Cerebellar cortex (tissue), 1 donor: ENCODE results near the gene POLR2E.

ENCODE experiments used
- DNase-seq: peaks from one replicate; pipeline ENCODE4 v3.0.0-alpha.2; 2015; ENCODE audit warnings: low spot score

The POLR2E gene

DNA sequence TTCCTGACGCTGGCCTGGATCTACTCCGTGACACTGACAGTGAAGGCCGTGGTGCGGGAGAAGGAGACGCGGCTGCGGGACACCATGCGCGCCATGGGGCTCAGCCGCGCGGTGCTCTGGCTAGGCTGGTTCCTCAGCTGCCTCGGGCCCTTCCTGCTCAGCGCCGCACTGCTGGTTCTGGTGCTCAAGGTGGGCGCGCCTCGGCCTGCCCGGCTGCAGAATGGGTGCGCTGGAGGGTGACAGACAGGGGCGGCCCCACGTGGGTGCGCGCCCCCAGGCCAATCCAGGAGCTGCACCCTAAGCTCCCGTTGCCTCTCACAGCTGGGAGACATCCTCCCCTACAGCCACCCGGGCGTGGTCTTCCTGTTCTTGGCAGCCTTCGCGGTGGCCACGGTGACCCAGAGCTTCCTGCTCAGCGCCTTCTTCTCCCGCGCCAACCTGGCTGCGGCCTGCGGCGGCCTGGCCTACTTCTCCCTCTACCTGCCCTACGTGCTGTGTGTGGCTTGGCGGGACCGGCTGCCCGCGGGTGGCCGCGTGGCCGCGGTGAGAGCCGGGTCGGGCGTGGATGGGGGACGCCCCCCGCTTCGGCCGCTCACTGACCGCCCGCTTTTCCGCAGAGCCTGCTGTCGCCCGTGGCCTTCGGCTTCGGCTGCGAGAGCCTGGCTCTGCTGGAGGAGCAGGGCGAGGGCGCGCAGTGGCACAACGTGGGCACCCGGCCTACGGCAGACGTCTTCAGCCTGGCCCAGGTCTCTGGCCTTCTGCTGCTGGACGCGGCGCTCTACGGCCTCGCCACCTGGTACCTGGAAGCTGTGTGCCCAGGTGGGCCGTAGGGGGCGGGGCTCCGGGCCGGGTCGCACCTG is 48.1 kb downstream of the POLR2E start:
- no peak for DNase-seq

DNA sequence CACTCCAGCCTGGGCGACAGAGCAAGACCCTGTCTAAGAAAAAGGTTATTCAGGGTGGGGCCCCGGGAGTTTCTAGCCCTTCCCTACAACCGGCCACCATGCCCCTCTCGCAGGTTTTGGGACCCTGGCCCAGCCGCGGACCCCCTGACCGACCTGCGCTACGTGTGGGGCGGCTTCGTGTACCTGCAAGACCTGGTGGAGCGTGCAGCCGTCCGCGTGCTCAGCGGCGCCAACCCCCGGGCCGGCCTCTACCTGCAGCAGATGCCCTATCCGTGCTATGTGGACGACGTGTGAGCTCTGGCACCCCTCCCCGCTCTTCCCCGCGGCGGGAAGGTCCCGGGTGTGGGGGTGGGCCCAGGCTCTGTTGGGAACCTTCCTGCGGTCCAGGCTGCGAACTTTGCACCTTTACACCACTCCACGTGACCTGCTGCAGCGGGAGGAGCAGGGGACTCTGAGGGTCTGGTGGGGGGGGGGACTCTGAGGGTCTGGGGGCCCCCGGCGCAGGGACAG is 49.0 kb downstream of the POLR2E start:
- no peak for DNase-seq

DNA sequence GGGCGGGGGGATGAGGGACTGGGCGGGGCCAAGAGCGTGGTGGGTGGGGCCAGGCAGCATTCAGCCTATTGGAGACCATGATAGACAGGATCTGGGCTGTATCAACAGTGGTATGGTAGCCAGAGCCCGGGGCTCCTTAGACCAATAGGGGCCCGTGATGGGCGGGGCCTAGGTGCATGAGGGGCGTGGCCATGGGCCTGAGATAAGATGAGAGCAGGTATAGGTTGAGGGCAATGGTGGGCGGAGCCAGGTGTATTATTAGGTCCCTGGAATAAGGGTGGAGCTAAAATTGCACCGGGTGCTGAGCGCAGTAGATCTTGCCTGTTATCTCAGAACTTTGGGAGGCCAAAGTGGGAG is 50.0 kb downstream of the POLR2E start:
- peak; percentile 65 for DNase-seq

DNA sequence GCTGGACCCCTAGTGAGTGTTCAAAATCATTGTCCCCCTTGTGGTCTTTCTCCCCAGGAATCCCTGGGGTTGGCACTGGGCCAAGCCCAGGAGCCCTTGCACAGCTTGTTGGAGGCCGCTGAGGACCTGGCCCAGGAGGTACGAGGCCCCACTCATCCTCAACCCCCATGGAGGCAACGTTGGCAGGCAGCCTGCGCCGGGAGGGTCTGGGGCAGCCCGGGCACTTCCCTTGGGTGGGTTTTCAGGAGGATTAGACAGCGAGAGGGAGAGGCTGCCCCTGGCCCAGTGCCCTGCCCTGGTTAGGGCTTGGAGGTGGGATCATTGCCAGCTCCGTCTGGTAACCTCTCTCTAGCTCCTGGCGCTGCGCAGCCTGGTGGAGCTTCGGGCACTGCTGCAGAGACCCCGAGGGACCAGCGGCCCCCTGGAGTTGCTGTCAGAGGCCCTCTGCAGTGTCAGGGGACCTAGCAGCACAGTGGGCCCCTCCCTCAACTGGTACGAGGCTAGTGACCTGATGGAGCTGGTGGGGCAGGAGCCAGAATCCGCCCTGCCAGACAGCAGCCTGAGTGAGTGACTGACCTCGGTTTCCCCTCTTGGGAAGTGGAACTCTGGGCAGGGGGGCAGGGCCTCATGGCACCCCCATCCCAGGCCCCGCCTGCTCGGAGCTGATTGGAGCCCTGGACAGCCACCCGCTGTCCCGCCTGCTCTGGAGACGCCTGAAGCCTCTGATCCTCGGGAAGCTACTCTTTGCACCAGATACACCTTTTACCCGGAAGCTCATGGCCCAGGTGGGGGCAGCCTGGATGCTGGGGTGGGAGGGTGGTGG is 52.3 kb downstream of the POLR2E start:
- no peak for DNase-seq

DNA sequence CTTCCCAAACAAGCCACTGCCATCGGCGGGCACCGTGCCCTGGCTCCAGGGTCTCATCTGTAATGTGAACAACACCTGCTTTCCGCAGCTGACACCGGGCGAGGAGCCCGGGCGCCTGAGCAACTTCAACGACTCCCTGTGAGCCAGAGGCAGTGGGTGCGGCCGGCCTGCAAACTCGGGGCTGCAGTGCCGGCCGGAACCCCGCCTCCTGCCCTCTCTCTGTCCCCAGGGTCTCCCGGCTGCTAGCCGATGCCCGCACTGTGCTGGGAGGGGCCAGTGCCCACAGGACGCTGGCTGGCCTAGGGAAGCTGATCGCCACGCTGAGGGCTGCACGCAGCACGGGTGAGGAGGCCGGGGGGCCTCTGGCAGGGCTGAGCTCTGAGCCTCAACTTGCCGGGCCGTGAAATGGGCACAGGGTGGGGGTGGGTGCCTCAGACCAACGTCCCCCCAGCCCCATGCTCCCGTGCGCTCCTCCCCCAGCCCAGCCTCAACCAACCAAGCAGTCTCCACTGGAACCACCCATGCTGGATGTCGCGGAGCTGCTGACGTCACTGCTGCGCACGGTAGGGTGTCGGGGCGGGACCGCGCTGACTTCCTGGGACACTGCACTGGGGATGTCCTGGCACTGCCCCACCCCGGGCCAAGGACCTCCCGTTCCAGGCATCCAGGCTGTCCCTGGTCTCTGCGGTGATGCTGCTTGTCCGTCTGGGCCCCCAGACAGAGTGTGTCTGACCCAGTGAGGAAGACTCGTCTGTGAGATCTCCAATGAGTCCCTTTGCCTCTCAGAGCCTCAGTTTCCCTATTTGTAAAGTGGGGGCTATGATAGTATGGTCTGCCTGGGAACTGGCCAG is 53.1 kb downstream of the POLR2E start:
- no peak for DNase-seq

DNA sequence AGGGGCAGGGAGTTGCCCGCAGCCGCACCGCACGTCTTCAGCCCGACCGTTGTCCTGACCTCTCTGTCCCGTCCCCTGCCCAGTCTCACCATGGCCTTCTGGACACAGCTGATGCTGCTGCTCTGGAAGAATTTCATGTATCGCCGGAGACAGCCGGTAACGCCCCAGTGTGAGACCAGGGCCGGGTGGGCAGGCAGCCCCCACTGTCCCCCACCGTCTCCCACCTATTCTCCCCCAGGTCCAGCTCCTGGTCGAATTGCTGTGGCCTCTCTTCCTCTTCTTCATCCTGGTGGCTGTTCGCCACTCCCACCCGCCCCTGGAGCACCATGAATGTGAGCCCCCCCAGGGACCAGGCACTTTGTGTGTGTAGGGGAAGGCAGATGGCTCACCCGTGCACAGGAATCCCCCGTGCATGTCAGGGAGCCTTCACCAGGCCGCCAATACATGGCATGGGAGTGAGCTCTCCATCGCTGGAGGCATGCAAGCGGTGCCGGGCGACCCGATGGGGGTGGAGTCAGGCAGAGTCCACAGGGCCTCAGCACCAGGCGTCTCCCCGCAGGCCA is 53.8 kb downstream of the POLR2E start:
- no peak for DNase-seq

DNA sequence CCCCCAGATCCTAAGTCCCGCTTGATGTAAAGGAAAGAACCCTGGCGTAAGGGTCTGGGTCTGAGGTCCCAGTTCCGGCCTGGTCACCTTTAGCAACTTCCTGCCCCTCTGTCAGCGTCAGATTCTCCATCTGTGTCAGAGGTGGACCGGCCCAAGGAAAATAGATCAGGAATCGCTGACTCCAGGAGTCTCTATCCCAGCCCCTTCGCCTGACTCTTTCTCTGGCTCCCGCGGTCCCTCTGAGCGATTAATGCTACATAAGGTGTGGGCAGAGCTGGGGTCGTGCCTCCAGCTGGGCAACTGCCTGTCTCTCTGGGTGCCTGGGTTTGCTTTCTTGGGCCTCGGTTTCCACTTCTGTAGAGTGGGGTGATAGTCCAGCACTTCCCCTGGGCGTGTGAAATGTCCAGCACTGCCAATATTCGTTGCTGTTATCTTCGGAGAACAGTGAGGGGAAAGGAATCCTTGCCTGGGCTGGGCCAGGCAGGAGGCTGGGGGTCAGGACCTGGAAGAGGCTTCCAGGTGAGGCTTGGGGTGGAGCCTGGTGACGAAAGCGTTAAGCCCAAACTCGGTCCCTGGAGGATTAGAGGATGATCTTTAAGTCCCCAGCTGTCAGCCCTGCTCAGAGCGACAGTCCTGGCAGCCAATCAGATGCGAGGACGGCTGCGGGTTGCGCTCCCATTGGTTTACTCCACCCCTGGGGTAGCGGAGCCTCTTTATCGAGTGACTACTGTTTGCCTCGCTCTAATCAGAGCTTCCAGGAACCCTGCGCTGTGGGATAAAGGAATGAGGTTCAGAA is 54.5 kb downstream of the POLR2E start:
- DNase-seq: peak; percentile 96

DNA sequence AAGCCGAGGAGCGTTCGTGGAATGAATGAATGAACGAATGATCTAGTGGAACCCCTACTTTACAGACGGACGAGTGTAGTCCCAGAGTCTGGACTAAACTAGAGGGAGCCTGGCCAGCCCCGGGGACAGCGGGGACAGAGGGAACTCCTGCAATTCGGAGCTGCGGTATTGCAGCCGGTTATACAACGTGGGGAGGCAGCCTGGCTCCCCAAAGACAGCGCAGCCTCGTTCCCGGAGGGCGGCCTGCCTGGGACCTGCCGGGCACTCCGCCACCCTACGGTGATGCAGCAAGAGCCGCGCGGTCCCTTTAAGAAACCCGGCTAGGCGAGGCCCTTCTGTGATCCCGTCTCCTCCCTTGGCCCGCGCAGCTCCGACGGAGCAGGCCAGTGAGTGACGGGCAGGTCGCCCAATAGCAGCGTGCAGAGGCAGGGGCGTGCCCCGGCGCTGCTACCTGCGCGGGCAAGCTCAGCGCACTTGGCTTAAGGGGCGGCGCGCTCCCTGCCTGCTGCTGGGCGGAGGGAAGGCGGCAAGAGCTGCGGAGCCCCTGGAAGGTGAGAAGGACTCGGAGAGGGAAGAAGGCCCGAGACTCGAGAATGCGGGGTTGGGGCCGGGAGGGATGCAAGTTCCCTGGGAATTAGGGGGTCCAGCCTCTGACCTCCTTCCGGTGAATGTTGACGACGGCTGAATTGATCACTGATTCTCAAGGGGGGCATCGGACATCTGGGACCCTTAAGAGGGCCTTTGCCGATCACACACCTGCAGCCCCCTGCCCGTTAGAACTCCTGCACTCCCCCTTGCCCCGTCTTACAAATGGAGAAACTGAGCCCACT is 55.3 kb downstream of the POLR2E start, which contains the start of gene ABCA7:
ABCA7 (plus strand) TSS at position 462 of the 830 bp plus-strand sequence. CDS start 1,255 bp downstream, outside the sequence.
- DNase-seq: peak; percentile 98

DNA sequence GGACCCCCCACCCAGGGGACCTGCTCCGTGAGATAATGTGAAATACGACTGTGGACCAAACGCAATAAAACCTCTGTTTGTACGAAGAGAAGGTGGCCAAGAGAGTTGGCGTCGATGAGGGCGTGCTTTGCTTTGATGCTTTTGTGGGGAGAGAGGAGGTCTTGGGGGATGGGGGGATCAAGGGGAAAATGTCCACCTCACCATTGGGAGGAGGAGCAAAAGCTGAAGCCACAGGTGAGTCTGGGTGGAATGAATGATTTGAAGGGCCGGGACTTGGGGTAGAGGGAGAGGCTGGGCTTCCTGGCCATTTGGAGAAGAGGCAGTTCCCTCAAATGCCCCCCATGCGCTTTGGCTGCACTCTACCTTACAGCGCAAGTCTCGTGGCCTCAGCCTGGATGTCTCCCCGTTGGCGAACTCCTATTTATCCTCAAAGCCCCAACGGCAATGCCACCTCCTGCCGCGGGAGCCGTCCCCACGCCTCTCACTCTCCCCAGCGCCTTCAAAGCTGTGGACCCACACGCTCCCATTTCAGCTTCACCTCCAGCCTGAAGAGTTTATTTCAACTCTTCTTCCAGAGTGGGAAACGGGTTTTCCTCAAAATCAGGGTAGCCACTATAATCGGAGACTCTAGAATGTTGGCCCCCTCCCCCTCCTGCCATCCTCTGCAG is 56.1 kb downstream of the POLR2E start:
- peak; percentile 41 for DNase-seq

DNA sequence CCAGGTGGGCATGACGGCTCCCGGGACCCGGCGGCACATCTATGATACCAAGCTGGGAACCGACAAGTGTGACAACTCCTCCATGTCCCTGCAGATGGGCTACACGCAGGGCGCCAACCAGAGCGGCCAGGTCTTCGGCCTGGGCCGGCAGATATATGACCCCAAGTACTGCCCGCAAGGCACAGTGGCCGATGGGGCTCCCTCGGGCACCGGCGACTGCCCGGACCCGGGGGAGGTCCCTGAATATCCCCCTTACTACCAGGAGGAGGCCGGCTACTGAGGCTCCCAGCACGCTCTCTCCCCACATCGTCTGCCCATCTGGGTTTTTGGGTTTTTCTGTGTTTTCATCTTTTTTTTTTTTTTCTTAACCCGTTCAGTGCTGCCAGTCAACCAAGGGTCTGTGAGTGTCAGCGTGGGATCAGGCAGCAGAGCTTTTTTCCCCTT is 57.5 kb downstream of the POLR2E start:
- no peak for DNase-seq
